Stimulated activated CD4-positive, alpha-beta T cell treated with anti-CD3 and anti-CD28 coated beads, Interleukin-1b, Interleukin-23, amount 100 ng/mL, for 1 hour (primary cell): ENCODE data around the gene ZFYVE21.
"Not testable (repeated sequence)": the region's sequence is repeated elsewhere in the genome, so short reads cannot be mapped to it uniquely, and the experiment has no call there.

Experiments used
- DNase-seq, 2 donors: peaks; one replicate each; pipeline ENCODE4 v3.0.0-alpha.2; 2020; ENCODE audit warnings: low read depth in 2 of 2

ZFYVE21 gene

DNA sequence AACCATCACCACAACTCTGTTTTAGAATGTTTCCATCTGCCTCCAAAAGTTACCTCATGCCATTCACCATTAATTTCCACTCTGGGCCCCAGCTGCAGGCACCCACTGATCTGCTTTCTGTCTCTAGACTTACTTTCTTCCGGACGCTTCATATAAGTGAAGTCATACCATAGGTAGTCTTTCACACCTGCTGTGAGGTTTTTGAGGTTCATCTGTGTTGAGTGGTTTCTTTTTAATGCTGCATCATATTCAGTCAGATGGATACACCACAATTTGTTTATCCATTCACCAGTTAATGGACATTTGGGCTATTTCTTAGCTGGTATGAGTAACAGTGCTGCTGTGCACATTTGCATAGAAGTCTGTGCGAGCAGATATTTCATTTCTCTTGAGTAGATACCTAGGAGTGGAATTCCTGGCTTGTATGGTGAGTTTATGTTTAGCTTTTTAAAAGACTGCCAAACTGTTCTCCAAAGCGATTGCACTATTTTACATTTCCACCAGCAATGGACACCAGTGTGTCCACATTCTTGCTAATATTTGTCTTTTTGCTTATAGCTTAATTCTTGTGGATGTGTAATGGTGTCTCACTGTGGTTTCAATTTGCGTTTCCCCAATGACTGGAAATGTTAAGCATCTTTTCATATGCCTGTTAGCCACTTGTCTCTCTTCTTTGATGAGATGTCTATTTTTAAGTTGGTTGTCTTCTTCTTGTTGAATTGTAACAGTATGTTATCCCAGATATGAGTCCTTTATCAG, 48.3 kb downstream of the ZFYVE21 start:
- no peak for DNase-seq

DNA sequence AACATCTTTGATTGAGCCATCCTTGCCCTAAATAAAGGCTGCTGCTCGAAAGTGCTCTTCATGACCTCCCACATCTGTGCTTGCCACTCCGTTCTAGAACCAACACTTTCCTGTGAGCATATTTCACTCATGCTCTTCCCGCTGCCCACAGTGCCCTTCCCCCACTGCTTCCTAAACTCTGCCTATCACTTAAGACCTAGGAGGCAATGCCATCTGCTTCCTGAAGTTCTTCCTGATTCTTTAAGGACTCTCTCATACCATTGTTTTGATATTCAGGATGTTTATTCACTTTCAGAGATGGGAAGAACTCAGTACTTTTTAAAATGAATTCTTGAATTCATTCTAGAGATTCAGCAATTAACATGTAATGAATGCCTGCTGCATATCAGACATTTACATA, 49.9 kb downstream of the ZFYVE21 start:
- no peak for DNase-seq

GRCh38 chr14:103767336-103767894, 51.8 kb downstream of the ZFYVE21 start:
- DNase-seq: no peak

DNA sequence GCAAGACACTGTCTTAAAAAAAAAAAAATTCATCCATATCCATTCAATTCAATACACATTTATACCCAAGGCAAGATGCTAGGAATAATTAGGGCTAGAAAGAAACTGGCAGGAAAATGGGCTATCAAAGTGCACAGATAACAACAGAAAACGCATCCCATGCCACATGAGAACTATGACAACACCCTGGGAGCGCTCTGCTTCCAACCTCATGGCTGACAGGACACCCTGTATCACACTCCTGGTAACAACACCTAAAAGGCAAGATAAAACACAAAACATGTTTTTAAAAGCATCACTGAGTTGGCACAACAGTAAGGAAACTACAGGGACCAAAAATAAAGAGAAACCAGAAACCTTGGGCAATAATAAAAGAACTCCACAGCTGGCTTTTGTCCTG, 54.9 kb downstream of the ZFYVE21 start:
- DNase-seq: no peak

GRCh38 chr14:103770902-103771301, 55.3 kb downstream of the ZFYVE21 start:
- DNase-seq: no peak

DNA sequence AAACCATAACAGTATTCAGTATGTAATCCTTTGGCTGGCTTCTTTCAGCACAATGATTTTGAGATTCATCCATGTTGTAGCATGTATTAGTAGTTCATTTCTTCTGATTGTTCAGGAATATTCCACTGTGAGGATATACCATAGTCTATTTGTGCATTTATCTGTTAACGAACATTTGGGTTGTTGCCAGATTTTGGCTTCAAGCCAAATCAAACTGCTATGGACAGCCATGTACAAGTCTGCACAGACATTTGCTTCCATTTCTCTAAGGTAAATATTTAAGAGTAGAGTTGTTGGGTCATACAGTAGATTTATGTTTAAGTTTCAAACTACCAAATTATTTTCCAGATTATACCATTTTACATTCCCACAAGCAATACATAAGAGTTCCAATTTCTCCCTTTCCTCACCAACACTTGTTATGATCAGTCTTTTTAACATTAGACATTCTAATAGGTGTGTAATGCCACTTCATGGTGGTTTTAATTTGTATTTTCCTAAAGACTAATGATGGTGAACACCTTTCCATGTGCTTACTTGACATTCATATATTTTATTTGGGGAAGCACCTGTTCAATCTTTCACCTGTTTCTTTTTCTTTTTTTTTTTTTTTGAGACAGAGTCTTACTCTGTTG, 56.6 kb downstream of the ZFYVE21 start:
- DNase-seq: no peak

GRCh38 chr14:103773521-103773920, 57.9 kb downstream of the ZFYVE21 start:
- DNase-seq: no peak

- no peak for DNase-seq
Observed at GRCh38 chr14:103775506-103775905, 59.9 kb downstream of the ZFYVE21 start.

DNA sequence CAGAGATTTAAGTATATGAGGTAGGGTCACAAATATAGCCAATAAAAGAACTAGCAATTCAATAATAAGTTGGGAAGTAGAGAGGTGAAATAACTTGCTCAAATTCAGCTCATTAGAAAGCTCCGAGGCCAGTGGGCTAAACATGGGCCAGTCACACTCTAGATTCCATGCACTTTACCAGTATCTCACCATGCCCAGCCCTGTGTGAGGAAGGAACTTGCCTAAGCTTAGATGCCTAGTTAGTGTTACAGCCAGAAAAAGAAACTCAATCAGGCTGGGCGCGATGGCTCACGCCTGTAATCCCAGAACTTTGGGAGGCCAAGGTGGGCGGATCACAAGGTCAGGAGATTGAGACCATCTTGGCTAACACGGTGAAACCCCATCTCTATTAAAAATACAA, 60.7 kb downstream of the ZFYVE21 start:
- not testable (repeated sequence) for DNase-seq

GRCh38 chr14:103782376-103782775, 66.8 kb downstream of the ZFYVE21 start:
- DNase-seq: no peak
